ENCODE data around the gene ZNF525. TPM values are rescaled to one million over a fixed set of nuclear protein-coding genes. Genes with fewer than 3 reads are reported as not detected.
"Not testable (repeated sequence)": the region's sequence is repeated elsewhere in the genome, so short reads cannot be mapped to it uniquely, and the experiment has no call there.

The ZNF525 gene
- total and polyA plus RNA-seq, 4 experiments from 2014 or later: 2.4 to 36.6 (median 22.9) TPM

DNA sequence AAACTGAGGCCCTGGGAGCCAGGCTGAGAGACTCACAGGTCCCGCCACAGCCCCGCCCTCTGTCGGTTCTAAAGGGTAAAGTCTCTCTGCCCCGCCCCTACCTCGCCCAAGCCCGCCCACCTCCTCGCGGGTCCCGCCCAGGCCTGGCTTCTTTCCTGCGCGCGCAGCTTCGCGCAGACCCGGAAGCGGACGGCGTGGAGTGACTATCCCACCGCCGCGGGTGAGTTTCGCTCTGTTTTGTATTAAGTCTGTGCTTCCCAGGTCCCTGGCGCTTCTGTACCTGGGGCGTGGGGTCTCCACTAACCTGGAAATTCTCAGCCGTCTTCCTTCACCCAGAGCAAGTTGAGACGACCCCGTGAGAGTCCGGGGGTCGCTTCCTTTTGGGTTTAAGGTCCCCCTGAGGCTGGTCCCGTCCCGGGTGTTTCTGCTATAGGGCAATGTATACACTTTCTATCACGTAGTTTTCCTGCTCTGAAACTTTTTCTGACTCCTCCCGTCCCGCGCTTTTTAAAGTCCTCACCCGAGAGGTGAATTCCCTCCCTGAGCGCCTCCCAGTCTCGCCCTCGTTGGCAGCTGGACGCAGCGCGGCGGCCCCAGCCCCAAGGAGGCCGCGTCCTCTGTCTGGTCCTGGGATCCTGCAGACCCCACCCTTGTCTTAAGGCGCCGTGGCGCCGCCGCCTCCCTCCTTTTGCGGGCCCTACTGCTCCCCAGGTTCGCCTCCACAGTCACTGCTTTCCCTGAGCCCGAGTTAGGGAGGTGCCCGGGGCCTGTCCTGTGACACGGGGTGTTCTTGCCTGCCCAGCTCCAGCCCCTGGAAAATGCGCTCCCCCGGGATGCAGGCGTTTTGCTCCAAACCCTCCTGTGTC lies 29.7 kb downstream of the ZNF525 start, which contains the start of gene ZNF765:
ZNF765 (plus strand) TSS at position 176 of the 866 bp plus-strand sequence. CDS start 2,867 bp downstream, outside the sequence.
- H3K4me1 Mint-ChIP-seq: peaks cover 18 to 41% (median 29%) of the 10 kb centered on the region in 4 donors
- peaks cover 0 to 26% (median 13%) of the 10 kb centered on the region in 8 donors for H3K9me3 Mint-ChIP-seq
- intact Hi-C loops (cut with micrococcal nuclease): loop anchor here (1.0 to 10.0 kb wide), 5 partner anchors 30 to 200 kb away; partner anchors contain the start of genes ZNF525, ZNF665, ZNF761 and ZNF813
- no peaks in the 10 kb centered on the region for H3K27me3 Mint-ChIP-seq
- ChIA-PET POLR2A (ENCODE audit: partially characterized antibody) (interaction anchor here (0.6 to 1.9 kb wide), 5 partner anchors 62 to 1026 kb away, joined by 3 to 9 read pairs (median 3); partner anchors contain the start of genes PRPF31, TFPT, ZNF347 and ZNF845), CTCF (ENCODE audit: partially characterized antibody) (interaction anchor here (0.6 kb wide), 1 partner anchor 402 kb away, joined by 3 read pairs; no protein-coding TSS in a partner anchor)
- Histone ChIP-seq H3K4me3 (ENCODE audit: low read length in 2 of 2) (peak within 1 kb of the TSS; percentile 69 to 70), H3K9me3 (ENCODE audit: control insufficient read depth in 1 of 2, low read length in 2 of 2) (no peaks in the 10 kb centered on the region), H3K27ac (ENCODE audit: low read depth, low read length) (peak within 1 kb of the TSS; percentile 75), H3K36me3 (ENCODE audit: insufficient read depth, low read length) (peaks cover 12% of the 10 kb centered on the region), H3K4me1 (ENCODE audit: insufficient read depth, low read length) (peaks cover 20% of the 10 kb centered on the region), H3K27me3 (ENCODE audit: insufficient read depth, low read length) (no peaks in the 10 kb centered on the region)
- H3K27ac Mint-ChIP-seq: peak within 1 kb of the TSS; percentile 91 to 98 (median 96)
- peak; percentile 93 to 98 (median 95) for DNase-seq
- H3K4me3 Mint-ChIP-seq: peak within 1 kb of the TSS; percentile 92 to 99 (median 98)
- peaks cover 18 to 31% of the 10 kb centered on the region in 2 donors for H3K36me3 Mint-ChIP-seq

- peaks cover 0 to 25% (median 8%) of the 10 kb centered on the region in 8 donors for H3K9me3 Mint-ChIP-seq
- peaks cover 17% of the 10 kb centered on the region for H3K36me3 ChIP-seq (ENCODE audit: insufficient read depth, low read length)
- not testable (repeated sequence) for H3K27me3 Mint-ChIP-seq; H3K9me3 ChIP-seq (ENCODE audit: control insufficient read depth in 1 of 2, low read length in 2 of 2); DNase-seq; H3K27me3 ChIP-seq (ENCODE audit: insufficient read depth, low read length)
- intact Hi-C loops (cut with micrococcal nuclease): loop anchor here (1.0 to 10.0 kb wide), 5 partner anchors 31 to 201 kb away; partner anchors contain the start of genes ZNF525, ZNF665, ZNF761 and ZNF813
- peaks cover 26 to 35% of the 10 kb centered on the region in 2 donors for H3K36me3 Mint-ChIP-seq
- ChIA-PET POLR2A (ENCODE audit: partially characterized antibody) (interaction anchor here (1.9 kb wide), 2 partner anchors 63 to 125 kb away, joined by 7 to 9 read pairs; partner anchors contain the start of gene ZNF845), CTCF (ENCODE audit: partially characterized antibody) (interaction anchor here (0.6 kb wide), 1 partner anchor 403 kb away, joined by 3 read pairs; no protein-coding TSS in a partner anchor)
- H3K4me3 ChIP-seq (ENCODE audit: low read length in 2 of 2): peak overlapping the region; percentile 69 to 70
- peak overlapping the region; percentile 75 for H3K27ac ChIP-seq (ENCODE audit: low read depth, low read length)
- H3K4me1 Mint-ChIP-seq: peaks cover 21 to 41% (median 30%) of the 10 kb centered on the region in 4 donors
- H3K4me3 Mint-ChIP-seq: peak overlapping the region; percentile 92 to 99 (median 98)
- peak overlapping the region; percentile 91 to 98 (median 96) for H3K27ac Mint-ChIP-seq
- peaks cover 20% of the 10 kb centered on the region for H3K4me1 ChIP-seq (ENCODE audit: insufficient read depth, low read length)
Observed at GRCh38 chr19:53395840-53396524, 30.5 kb downstream of the ZNF525 start.

DNA sequence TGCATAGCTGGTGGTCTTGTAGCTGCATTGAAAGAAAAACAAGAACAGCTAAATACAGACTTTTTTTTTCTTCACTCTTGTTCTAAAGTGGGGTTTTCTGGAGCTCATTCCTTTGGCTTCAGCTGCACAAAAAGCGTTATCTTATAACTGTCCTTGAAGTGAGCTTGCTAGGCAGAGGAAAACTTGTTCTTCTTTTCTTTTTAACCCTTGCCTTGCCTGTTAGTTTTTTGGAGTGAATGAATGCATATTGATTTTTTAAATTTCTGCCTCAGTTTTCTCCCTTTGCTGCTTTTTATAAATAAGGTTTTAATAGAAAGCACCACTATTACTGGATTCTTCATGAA lies 31.0 kb downstream of the ZNF525 start:
- ChIA-PET POLR2A (ENCODE audit: partially characterized antibody) (no interaction called here), CTCF (ENCODE audit: partially characterized antibody) (no interaction called here)
- H3K36me3 ChIP-seq (ENCODE audit: insufficient read depth, low read length): peaks cover 18% of the 10 kb centered on the region

GRCh38 chr19:53397918-53398317 lies 32.4 kb downstream of the ZNF525 start:
- CTCF ChIA-PET (ENCODE audit: partially characterized antibody); H3K4me3 ChIP-seq (ENCODE audit: low read length in 2 of 2); H3K27ac ChIP-seq (ENCODE audit: low read depth, low read length); DNase-seq; H3K9me3 ChIP-seq (ENCODE audit: control insufficient read depth in 1 of 2, low read length in 2 of 2); POLR2A ChIA-PET (ENCODE audit: partially characterized antibody); H3K27ac Mint-ChIP-seq; H3K27me3 Mint-ChIP-seq; H3K27me3 ChIP-seq (ENCODE audit: insufficient read depth, low read length): not testable (repeated sequence)
- Mint-ChIP-seq H3K36me3 (peaks cover 45 to 48% of the 10 kb centered on the region in 2 donors), H3K4me3 (peak overlapping the region in 4 of 8 donors; percentile 1 to 36 (median 20)), H3K9me3 (peaks cover 0 to 31% (median 20%) of the 10 kb centered on the region in 8 donors), H3K4me1 (peaks cover 21 to 41% (median 30%) of the 10 kb centered on the region in 4 donors)
- Histone ChIP-seq H3K36me3 (ENCODE audit: insufficient read depth, low read length) (peaks cover 26% of the 10 kb centered on the region), H3K4me1 (ENCODE audit: insufficient read depth, low read length) (peaks cover 20% of the 10 kb centered on the region)
- intact Hi-C loops (cut with micrococcal nuclease): loop anchor here (10.0 kb wide), 1 partner anchor 203 kb away; the partner anchor contains the start of gene ZNF665

More for the DNA sequence above, 31.0 kb downstream of the ZNF525 start:
- Histone ChIP-seq H3K27me3 (ENCODE audit: insufficient read depth, low read length) (no peaks in the 10 kb centered on the region), H3K27ac (ENCODE audit: low read depth, low read length) (no peak overlapping the region), H3K9me3 (ENCODE audit: control insufficient read depth in 1 of 2, low read length in 2 of 2) (no peaks in the 10 kb centered on the region), H3K4me1 (ENCODE audit: insufficient read depth, low read length) (peaks cover 20% of the 10 kb centered on the region), H3K4me3 (ENCODE audit: low read length in 2 of 2) (no peak overlapping the region)
- peak overlapping the region; percentile 92 to 99 (median 98) for H3K4me3 Mint-ChIP-seq
- peak overlapping the region in 2 of 7 donors; percentile 94 to 96 for H3K27ac Mint-ChIP-seq
- H3K27me3 Mint-ChIP-seq: no peaks in the 10 kb centered on the region
- DNase-seq: no peak
- peaks cover 31 to 38% of the 10 kb centered on the region in 2 donors for H3K36me3 Mint-ChIP-seq
- peaks cover 21 to 41% (median 30%) of the 10 kb centered on the region in 4 donors for H3K4me1 Mint-ChIP-seq
- intact Hi-C loops (cut with micrococcal nuclease): loop anchor here (10.0 kb wide), 1 partner anchor 202 kb away; the partner anchor contains the start of gene ZNF665
- peaks cover 0 to 24% (median 10%) of the 10 kb centered on the region in 8 donors for H3K9me3 Mint-ChIP-seq

GRCh38 chr19:53409505-53410204 lies 44.1 kb downstream of the ZNF525 start:
- Histone ChIP-seq H3K4me1 (ENCODE audit: insufficient read depth, low read length) (no peaks in the 10 kb centered on the region), H3K9me3 (ENCODE audit: control insufficient read depth in 1 of 2, low read length in 2 of 2) (peaks cover 14 to 69% of the 10 kb centered on the region in 2 donors), H3K36me3 (ENCODE audit: insufficient read depth, low read length) (peaks cover 31% of the 10 kb centered on the region), H3K4me3 (ENCODE audit: low read length in 2 of 2) (peak overlapping the region in 1 of 2 donors; percentile 13), H3K27ac (ENCODE audit: low read depth, low read length) (no peak overlapping the region), H3K27me3 (ENCODE audit: insufficient read depth, low read length) (no peaks in the 10 kb centered on the region)
- Mint-ChIP-seq H3K4me1 (no peaks in the 10 kb centered on the region), H3K36me3 (peaks cover 67 to 73% of the 10 kb centered on the region in 2 donors), H3K4me3 (peak overlapping the region in 1 of 8 donors; percentile 7), H3K27me3 (no peaks in the 10 kb centered on the region), H3K9me3 (peaks cover 0 to 98% (median 87%) of the 10 kb centered on the region in 8 donors), H3K27ac (no peak overlapping the region)
- no peak for DNase-seq
- ChIA-PET CTCF (ENCODE audit: partially characterized antibody) (no interaction called here), POLR2A (ENCODE audit: partially characterized antibody) (no interaction called here)
- intact Hi-C loops (cut with micrococcal nuclease): no loop called here

- Mint-ChIP-seq H3K27ac (peak overlapping the region in 1 of 7 donors; percentile 37), H3K9me3 (peaks cover 0 to 36% (median 31%) of the 10 kb centered on the region in 8 donors)
- CTCF ChIA-PET (ENCODE audit: partially characterized antibody); H3K27me3 ChIP-seq (ENCODE audit: insufficient read depth, low read length); H3K36me3 Mint-ChIP-seq; H3K27me3 Mint-ChIP-seq; H3K4me1 Mint-ChIP-seq; intact Hi-C loops (cut with micrococcal nuclease); H3K9me3 ChIP-seq (ENCODE audit: control insufficient read depth in 1 of 2, low read length in 2 of 2); H3K4me3 ChIP-seq (ENCODE audit: low read length in 2 of 2); DNase-seq; POLR2A ChIA-PET (ENCODE audit: partially characterized antibody); H3K27ac ChIP-seq (ENCODE audit: low read depth, low read length); H3K4me3 Mint-ChIP-seq; H3K4me1 ChIP-seq (ENCODE audit: insufficient read depth, low read length); H3K36me3 ChIP-seq (ENCODE audit: insufficient read depth, low read length): not testable (repeated sequence)
Observed at GRCh38 chr19:53420520-53421315, 55.2 kb downstream of the ZNF525 start.
